ENCODE data around the gene CMSS1. TPM values are rescaled to one million over a fixed set of nuclear protein-coding genes. Genes with fewer than 3 reads are reported as not detected.

Gene CMSS1
- total and polyA plus RNA-seq, 2 donors (not counting 1 experiment from before 2014, with no cell fraction given): 7.3 to 22.8 TPM

DNA sequence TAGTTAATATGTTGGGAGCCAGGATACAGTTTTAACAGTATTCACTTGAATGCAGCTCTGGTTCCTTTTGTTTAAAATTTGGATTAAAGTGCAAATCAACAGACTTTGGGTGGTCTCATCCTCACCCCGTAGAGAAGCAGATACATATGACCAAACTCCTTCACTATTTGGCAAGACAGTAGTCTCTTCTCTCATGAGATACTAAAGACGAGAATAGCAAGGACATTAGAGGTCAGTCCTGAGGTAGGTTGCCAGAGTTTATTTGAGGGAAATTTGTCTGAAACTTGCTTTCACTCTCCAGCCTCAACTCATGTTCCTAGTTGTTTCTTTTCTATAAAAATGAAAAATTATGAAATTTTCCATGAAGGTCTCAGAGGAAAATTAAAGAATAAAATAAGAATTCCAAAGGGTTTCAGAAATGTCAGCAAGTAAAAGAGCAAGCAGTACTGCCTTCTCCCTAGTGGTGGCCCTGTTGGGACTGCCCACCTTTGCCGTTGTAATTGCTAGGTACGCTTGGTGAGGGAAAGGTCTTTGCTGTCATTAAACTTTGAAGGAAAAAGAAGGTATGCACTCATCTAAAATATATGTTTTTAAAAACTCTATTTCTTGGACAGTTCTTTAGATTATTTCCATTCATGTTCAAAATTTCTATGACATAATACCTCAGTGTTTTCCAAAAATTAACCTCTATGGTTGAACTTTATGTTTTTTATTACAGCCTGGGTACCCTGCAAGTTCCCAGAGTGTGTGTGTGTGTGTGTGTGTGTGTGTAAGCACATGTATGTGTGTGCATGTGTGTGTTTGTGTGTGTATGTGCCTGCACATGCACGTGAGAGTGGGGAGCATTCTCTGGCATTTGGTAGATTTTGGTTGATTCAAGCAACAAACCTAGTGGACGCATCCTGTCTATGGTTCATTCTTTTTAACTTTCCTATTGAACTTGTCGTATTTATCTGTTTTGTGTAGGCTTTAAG lies 111.4 kb downstream of the CMSS1 start:
- 100% methylated on average over 1 of the region's 7 CpGs for WGBS (ENCODE audit: insufficient coverage)
- TF ChIP-seq EZH2 (IDR thresholded peaks at IDR 0.05; ENCODE audit: borderline replicate concordance, insufficient read depth, low read depth, low read length, poor library complexity, severe bottlenecking): no peak
- TF ChIP-seq, protein P1, sequence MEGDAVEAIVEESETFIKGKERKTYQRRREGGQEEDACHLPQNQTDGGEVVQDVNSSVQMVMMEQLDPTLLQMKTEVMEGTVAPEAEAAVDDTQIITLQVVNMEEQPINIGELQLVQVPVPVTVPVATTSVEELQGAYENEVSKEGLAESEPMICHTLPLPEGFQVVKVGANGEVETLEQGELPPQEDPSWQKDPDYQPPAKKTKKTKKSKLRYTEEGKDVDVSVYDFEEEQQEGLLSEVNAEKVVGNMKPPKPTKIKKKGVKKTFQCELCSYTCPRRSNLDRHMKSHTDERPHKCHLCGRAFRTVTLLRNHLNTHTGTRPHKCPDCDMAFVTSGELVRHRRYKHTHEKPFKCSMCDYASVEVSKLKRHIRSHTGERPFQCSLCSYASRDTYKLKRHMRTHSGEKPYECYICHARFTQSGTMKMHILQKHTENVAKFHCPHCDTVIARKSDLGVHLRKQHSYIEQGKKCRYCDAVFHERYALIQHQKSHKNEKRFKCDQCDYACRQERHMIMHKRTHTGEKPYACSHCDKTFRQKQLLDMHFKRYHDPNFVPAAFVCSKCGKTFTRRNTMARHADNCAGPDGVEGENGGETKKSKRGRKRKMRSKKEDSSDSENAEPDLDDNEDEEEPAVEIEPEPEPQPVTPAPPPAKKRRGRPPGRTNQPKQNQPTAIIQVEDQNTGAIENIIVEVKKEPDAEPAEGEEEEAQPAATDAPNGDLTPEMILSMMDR (IDR thresholded peaks at IDR 0.05): no peak
- H3K4me3 ChIP-seq (ENCODE audit: control extremely low read depth in 1 of 5, extremely low read depth in 1 of 5, insufficient read depth in 1 of 5, low read depth in 2 of 5, low read length in 4 of 5): no peak overlapping the region
- H4K20me1 ChIP-seq (ENCODE audit: control insufficient read depth, insufficient read depth, low read length, poor library complexity, severe bottlenecking): no peaks in the 10 kb centered on the region
- DNase-seq (no peak), ATAC-seq (ENCODE audit: low read depth) (no peak)
- Mint-ChIP-seq H3K27me3 (no peaks in the 10 kb centered on the region), H3K27ac (no peak overlapping the region), H3K4me3 (no peak overlapping the region), H3K9me3 (ENCODE audit: insufficient read depth) (no peaks in the 10 kb centered on the region), H3K4me1 (no peaks in the 10 kb centered on the region)
- H3K27me3 ChIP-seq (replicated peaks in 1 of 4; ENCODE audit: control extremely low read depth in 1 of 4, control insufficient read depth in 3 of 4, insufficient read depth in 4 of 4, low read length in 3 of 4): no peaks in the 10 kb centered on the region
- POLR2A ChIA-PET: no interaction called here
- H3K27ac ChIP-seq (ENCODE audit: low read length in 2 of 2): no peak overlapping the region
- CTCF ChIA-PET: no interaction called here
- H2AFZ ChIP-seq (ENCODE audit: insufficient read depth, low read depth, low read length, poor library complexity, severe bottlenecking): no peak overlapping the region
- no peak overlapping the region for H3K9ac ChIP-seq (ENCODE audit: low read length)
- H3K4me1 ChIP-seq (ENCODE audit: control insufficient read depth in 2 of 2, insufficient read depth in 2 of 2, low read length in 2 of 2): no peaks in the 10 kb centered on the region
- H3K9me3 ChIP-seq (ENCODE audit: control extremely low read depth in 1 of 3, control insufficient read depth in 2 of 3, insufficient read depth in 1 of 3, low read length in 2 of 3): no peaks in the 10 kb centered on the region
- no peak overlapping the region for H3K4me2 ChIP-seq (replicated peaks; ENCODE audit: low read depth, low read length, poor library complexity, severe bottlenecking)
- intact Hi-C loops (cut with micrococcal nuclease): no loop called here
- H3K79me2 ChIP-seq (ENCODE audit: control insufficient read depth, insufficient read depth, low read length): no peaks in the 10 kb centered on the region
- H3K36me3 ChIP-seq (replicated peaks in 1 of 2; ENCODE audit: control extremely low read depth in 1 of 2, control insufficient read depth in 1 of 2, extremely low read depth in 1 of 2, insufficient read depth in 2 of 2, low read length in 1 of 2): no peaks in the 10 kb centered on the region

DNA sequence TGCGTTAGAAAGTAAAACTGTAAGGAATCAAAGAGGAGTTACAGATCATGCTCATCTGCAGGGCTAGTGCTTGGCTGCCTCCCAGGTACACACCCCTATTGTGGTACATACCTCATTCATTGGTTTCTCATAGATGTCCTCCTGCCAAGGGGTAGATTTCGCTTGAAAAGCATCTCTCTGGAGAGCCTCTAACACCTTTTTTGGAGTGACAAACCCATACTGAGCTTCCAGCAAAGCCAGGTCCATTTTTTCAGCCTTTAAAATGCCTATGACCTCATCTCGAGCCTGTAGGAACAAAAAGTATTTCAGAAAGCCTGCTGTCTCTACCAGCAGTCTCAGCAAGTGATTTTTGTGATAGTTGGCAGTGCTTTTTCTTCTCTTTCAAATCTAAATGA lies 112.1 kb downstream of the CMSS1 start:
- H2AFZ ChIP-seq (ENCODE audit: insufficient read depth, low read depth, low read length, poor library complexity, severe bottlenecking): no peak overlapping the region
- no peaks in the 10 kb centered on the region for H4K20me1 ChIP-seq (ENCODE audit: control insufficient read depth, insufficient read depth, low read length, poor library complexity, severe bottlenecking)
- CTCF ChIA-PET: no interaction called here
- no peak overlapping the region for H3K27ac ChIP-seq (ENCODE audit: low read length in 2 of 2)
- H3K27ac Mint-ChIP-seq: no peak overlapping the region
- no peak for DNase-seq
- no peak overlapping the region for H3K4me3 Mint-ChIP-seq
- no peaks in the 10 kb centered on the region for H3K27me3 ChIP-seq (replicated peaks in 1 of 4; ENCODE audit: control extremely low read depth in 1 of 4, control insufficient read depth in 3 of 4, insufficient read depth in 4 of 4, low read length in 3 of 4)
- POLR2A ChIA-PET: no interaction called here
- no peaks in the 10 kb centered on the region for H3K9me3 Mint-ChIP-seq (ENCODE audit: insufficient read depth)
- no peaks in the 10 kb centered on the region for H3K4me1 ChIP-seq (ENCODE audit: control insufficient read depth in 2 of 2, insufficient read depth in 2 of 2, low read length in 2 of 2)
- 80% methylated on average over 1 of the region's 3 CpGs for WGBS (ENCODE audit: insufficient coverage)
- intact Hi-C loops (cut with micrococcal nuclease): no loop called here
- H3K9ac ChIP-seq (ENCODE audit: low read length): no peak overlapping the region
- H3K27me3 Mint-ChIP-seq: no peaks in the 10 kb centered on the region
- no peak overlapping the region for H3K4me3 ChIP-seq (ENCODE audit: control extremely low read depth in 1 of 5, extremely low read depth in 1 of 5, insufficient read depth in 1 of 5, low read depth in 2 of 5, low read length in 4 of 5)
- ATAC-seq (ENCODE audit: low read depth): no peak
- H3K36me3 ChIP-seq (replicated peaks in 1 of 2; ENCODE audit: control extremely low read depth in 1 of 2, control insufficient read depth in 1 of 2, extremely low read depth in 1 of 2, insufficient read depth in 2 of 2, low read length in 1 of 2): no peaks in the 10 kb centered on the region
- no peak overlapping the region for H3K4me2 ChIP-seq (replicated peaks; ENCODE audit: low read depth, low read length, poor library complexity, severe bottlenecking)
- no peaks in the 10 kb centered on the region for H3K4me1 Mint-ChIP-seq
- H3K9me3 ChIP-seq (ENCODE audit: control extremely low read depth in 1 of 3, control insufficient read depth in 2 of 3, insufficient read depth in 1 of 3, low read length in 2 of 3): no peaks in the 10 kb centered on the region
- H3K79me2 ChIP-seq (ENCODE audit: control insufficient read depth, insufficient read depth, low read length): no peaks in the 10 kb centered on the region
- TF ChIP-seq, protein P1 (IDR thresholded peaks at IDR 0.05): no peak
- no peak for TF ChIP-seq EZH2 (IDR thresholded peaks at IDR 0.05; ENCODE audit: borderline replicate concordance, insufficient read depth, low read depth, low read length, poor library complexity, severe bottlenecking)

All from B cell (primary cell).